Measurements from ENCODE around the gene VPS54. TPM values are rescaled to one million over a fixed set of nuclear protein-coding genes. Genes with fewer than 3 reads are reported as not detected.

Gene VPS54, protein sequence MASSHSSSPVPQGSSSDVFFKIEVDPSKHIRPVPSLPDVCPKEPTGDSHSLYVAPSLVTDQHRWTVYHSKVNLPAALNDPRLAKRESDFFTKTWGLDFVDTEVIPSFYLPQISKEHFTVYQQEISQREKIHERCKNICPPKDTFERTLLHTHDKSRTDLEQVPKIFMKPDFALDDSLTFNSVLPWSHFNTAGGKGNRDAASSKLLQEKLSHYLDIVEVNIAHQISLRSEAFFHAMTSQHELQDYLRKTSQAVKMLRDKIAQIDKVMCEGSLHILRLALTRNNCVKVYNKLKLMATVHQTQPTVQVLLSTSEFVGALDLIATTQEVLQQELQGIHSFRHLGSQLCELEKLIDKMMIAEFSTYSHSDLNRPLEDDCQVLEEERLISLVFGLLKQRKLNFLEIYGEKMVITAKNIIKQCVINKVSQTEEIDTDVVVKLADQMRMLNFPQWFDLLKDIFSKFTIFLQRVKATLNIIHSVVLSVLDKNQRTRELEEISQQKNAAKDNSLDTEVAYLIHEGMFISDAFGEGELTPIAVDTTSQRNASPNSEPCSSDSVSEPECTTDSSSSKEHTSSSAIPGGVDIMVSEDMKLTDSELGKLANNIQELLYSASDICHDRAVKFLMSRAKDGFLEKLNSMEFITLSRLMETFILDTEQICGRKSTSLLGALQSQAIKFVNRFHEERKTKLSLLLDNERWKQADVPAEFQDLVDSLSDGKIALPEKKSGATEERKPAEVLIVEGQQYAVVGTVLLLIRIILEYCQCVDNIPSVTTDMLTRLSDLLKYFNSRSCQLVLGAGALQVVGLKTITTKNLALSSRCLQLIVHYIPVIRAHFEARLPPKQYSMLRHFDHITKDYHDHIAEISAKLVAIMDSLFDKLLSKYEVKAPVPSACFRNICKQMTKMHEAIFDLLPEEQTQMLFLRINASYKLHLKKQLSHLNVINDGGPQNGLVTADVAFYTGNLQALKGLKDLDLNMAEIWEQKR
- 11.1 and 15.4 TPM in 2 replicates for total RNA-seq

DNA sequence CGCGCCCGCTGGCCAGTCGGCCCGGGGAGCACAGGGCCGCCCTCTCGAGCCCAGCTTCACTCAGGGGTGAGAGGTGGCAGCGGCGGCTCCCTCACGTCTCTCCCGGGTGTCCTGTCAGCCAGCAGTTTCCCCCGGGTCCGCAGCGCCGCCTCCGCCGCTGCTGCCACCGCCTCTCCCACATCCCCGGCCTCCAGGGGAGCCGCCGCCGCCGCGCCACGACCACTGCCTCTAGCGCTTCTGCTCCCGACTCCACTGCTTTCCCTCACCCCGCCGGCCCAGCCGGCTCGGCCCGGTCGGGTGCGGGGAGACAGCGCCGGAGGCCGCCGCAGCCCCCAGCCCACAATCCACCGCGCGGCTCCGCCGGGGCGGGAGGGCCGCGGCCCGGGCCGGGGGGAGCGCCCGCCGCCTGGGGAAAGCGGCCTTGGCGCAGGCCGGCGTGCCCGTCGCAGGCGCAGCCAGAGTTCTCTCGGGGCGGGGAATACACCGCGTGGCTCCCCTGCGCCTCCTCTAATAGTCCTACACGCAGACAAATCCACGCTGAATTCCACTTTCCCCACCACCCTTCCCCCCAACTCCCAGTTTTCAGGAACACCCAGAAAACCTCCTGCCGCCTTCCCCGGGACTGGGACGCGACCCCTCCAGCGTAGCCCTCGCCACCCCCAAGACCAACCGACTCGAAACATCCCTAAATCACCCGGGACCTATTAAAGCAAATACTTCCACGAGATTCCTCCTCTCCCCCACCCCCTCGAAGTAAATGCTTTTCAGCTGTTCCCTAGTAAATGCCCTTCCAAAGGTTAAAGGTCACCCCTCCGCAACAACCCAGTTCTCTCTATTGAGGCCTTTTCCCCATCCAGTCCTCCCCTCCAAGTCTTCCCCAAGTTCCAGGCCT is at the start of gene VPS54:
VPS54 (minus strand) TSS at position 346 of the 892 bp plus-strand sequence. CDS start 35,429 bp downstream, outside the sequence.

Other genes starting within 250 kb of the VPS54 start
- 168 and 189 TPM in 2 replicates for gene UGP2, start 177.5 kb downstream of the VPS54 start, total RNA-seq
- 3.3 and 9.6 TPM in 2 replicates for gene PELI1, start 125.0 kb upstream of the VPS54 start, total RNA-seq